ENCODE data around the gene CRTC2. TPM values are rescaled to one million over a fixed set of nuclear protein-coding genes. Genes with fewer than 3 reads are reported as not detected.
A peak's percentile ranks its signal among the peaks of the same experiment; 100 is the strongest.

CRTC2 gene
- total and polyA plus RNA-seq, 9 of the 15 experiments (the other 6 are each of a cell fraction or from before 2014, with no cell fraction given): 2.7 to 26.4 (median 10.2) TPM

DNA sequence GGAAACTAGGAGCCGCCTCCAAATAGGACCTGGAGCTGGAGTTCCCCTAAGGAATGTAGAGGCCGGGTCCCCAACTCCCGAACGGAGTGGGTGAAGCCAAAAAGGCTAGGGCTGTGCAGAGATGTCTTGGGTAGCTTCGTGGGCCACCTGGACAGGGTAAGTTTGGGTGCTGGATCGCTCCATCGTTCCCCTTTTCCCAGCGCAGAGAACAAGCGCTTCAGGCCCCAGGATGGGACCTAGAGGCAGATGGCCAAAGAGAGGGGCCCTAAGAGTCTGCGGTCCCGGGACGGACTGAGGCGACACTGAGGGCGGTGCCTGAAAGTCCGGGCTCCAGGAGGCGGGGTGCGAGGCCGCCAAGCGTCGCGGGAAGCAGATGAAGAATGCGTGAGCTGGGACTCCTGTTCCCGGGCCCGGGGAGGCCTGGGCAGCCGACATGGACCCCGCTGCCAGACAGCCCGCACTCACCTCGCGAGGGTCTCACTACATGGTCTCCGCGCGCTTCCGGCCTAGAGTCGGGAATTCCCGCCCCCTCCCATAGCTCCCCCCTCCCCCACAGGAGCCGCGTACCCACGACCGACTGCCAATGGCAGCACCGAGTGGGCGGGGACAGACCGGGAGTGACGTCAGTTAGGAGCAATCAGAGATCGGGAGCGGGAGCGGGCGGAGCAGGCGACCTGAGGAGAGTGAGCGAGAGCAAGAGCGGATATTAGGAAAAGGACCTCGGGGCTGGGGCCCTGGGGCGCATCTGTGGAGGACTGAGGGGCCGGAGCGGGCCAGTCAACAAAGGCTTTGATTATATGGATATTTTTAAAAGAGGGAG, 4.8 kb upstream of the CRTC2 start, which contains the start of gene SLC39A1:
SLC39A1 (minus strand) TSS at position 508 of the 820 bp plus-strand sequence. CDS start 822 bp downstream, outside the sequence.
- no peaks in the 10 kb centered on the region for H4K20me1 ChIP-seq (replicated peaks; ENCODE audit: control insufficient read depth, insufficient read depth, low read length)
- ATAC-seq (peak; percentile 76), FAIRE-seq (peak; percentile 78), DNase-seq (ENCODE audit: extremely low read depth in 1 of 4, low spot score in 3 of 4) (peak; percentile 91 to 98 (median 94))
- in situ Hi-C loops (cut with MboI): no loop called here
- POLR2A ChIA-PET: interaction anchor here (0.6 to 3.0 kb wide), 12 partner anchors 10 to 304 kb away, joined by 3 to 37 read pairs (median 4); partner anchors contain the start of genes DENND4B, GATAD2B, JTB and RPS27
- peaks cover 28% of the 10 kb centered on the region; the same call in 2 of the 3 replicates for H3K36me3 ChIP-seq (ENCODE audit: control insufficient read depth, insufficient read depth, low read length)
- H3K27ac ChIP-seq (ENCODE audit: extremely low read depth, low read depth, low read length): peak within 1 kb of the TSS; percentile 81
- peak within 1 kb of the TSS; percentile 74 for H3K4me3 ChIP-seq
- H3K9me1 ChIP-seq (ENCODE audit: control insufficient read depth, insufficient read depth, low read length): no peaks in the 10 kb centered on the region
- intact Hi-C loops (cut with micrococcal nuclease): no loop called here
- no peaks in the 10 kb centered on the region for H3K9me3 ChIP-seq (replicated peaks; ENCODE audit: control insufficient read depth, insufficient read depth, low read depth, low read length)
- peaks cover 21 to 38% of the 10 kb centered on the region in 2 experiments; a peak in 4 of 5 replicates for H3K4me1 ChIP-seq (replicated peaks in 1 of 2; ENCODE audit: control insufficient read depth in 2 of 2, insufficient read depth in 2 of 2, low read length in 2 of 2)
- CTCF ChIA-PET (ENCODE audit: low intra/inter-chr PET ratio): interaction anchor here (0.6 kb wide), 1 partner anchor 16 kb away, joined by 3 read pairs; no protein-coding TSS in a partner anchor
- peak within 1 kb of the TSS; percentile 89 for H3K4me2 ChIP-seq (ENCODE audit: insufficient read depth, low read length)
- H3K27me3 ChIP-seq (ENCODE audit: control insufficient read depth in 2 of 2, insufficient read depth in 2 of 2, low read length in 2 of 2): no peaks in the 10 kb centered on the region
- peak within 1 kb of the TSS; percentile 85 to 95 for H3K9ac ChIP-seq (ENCODE audit: insufficient read depth in 1 of 2, low read depth in 2 of 2, low read length in 2 of 2)
- H2AFZ ChIP-seq (ENCODE audit: low read depth, low read length): peak within 1 kb of the TSS; percentile 87
- peaks cover 60% of the 10 kb centered on the region for H3K79me2 ChIP-seq (ENCODE audit: control insufficient read depth, insufficient read depth, low read length)
- BruUV-seq (replicated peaks): TSS peak; percentile 16
- WGBS (ENCODE audit: insufficient coverage, low coverage, missing lambda C conversion rate): under 1% methylated on average over 36 of the region's 54 CpGs
- TF ChIP-seq ZNF644 (tag; IDR thresholded peaks at IDR 0.05; ENCODE audit: low read depth): no peak
- peak; percentile 74 for TF ChIP-seq FOS (IDR thresholded peaks at IDR 0.05; ENCODE audit: extremely low read depth, insufficient read length)
- peak; percentile 69; the same call in 1 of the 2 replicates for TF ChIP-seq CREB1 (IDR thresholded peaks at IDR 0.05)
- TF ChIP-seq CREB1 (CRISPR knock-in tag; IDR thresholded peaks at IDR 0.05): peak; percentile 74; the same call in 1 of the 2 replicates
- TF ChIP-seq, protein P1, sequence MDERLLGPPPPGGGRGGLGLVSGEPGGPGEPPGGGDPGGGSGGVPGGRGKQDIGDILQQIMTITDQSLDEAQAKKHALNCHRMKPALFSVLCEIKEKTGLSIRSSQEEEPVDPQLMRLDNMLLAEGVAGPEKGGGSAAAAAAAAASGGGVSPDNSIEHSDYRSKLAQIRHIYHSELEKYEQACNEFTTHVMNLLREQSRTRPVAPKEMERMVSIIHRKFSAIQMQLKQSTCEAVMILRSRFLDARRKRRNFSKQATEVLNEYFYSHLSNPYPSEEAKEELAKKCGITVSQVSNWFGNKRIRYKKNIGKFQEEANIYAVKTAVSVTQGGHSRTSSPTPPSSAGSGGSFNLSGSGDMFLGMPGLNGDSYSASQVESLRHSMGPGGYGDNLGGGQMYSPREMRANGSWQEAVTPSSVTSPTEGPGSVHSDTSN (CRISPR knock-in tag; IDR thresholded peaks at IDR 0.05; ENCODE audit: low read depth): peak; percentile 86
- TF ChIP-seq, protein P1 (tag; conservative IDR thresholded peaks at IDR 0.05; ENCODE audit: low read depth): peak; percentile 96
- TF ChIP-seq GABPA (tag; conservative IDR thresholded peaks at IDR 0.05; ENCODE audit: low read depth): peak; percentile 71
- no peak for TF ChIP-seq DACH1 (IDR thresholded peaks at IDR 0.05; ENCODE audit: partially characterized antibody)
- TF ChIP-seq ELF1 (tag; IDR thresholded peaks at IDR 0.05): 0 out of 2 replicates have a peak, but pooled peaks have one; percentile 26
- no peak for TF ChIP-seq SMAD4 (CRISPR knock-in tag; conservative IDR thresholded peaks at IDR 0.05)
- TF ChIP-seq ZNF41 (CRISPR knock-in tag; conservative IDR thresholded peaks at IDR 0.05): 0 out of 2 replicates have a peak, but pooled peaks have one; percentile 28
- peak; percentile 74 for TF ChIP-seq FOSL1 (tag; conservative IDR thresholded peaks at IDR 0.05)
- peak; percentile 59 for TF ChIP-seq POLR2H (tag; IDR thresholded peaks at IDR 0.05; ENCODE audit: low read depth)
- TF ChIP-seq CXXC5 (CRISPR knock-in tag; IDR thresholded peaks at IDR 0.05): peak; percentile 62; the same call in 1 of the 2 replicates
- peak; percentile 62 to 67 for TF ChIP-seq NRF1 (conservative IDR thresholded peaks at IDR 0.05 in 1 of 2, IDR thresholded peaks at IDR 0.05 in 1 of 2)
- peak; percentile 71 for TF ChIP-seq NEUROD1 (IDR thresholded peaks at IDR 0.05; ENCODE audit: borderline replicate concordance, low read depth, low read length, partially characterized antibody)

All from K562 (cell line).